Measurements from ENCODE around the gene NRXN3.

NRXN3 gene

DNA sequence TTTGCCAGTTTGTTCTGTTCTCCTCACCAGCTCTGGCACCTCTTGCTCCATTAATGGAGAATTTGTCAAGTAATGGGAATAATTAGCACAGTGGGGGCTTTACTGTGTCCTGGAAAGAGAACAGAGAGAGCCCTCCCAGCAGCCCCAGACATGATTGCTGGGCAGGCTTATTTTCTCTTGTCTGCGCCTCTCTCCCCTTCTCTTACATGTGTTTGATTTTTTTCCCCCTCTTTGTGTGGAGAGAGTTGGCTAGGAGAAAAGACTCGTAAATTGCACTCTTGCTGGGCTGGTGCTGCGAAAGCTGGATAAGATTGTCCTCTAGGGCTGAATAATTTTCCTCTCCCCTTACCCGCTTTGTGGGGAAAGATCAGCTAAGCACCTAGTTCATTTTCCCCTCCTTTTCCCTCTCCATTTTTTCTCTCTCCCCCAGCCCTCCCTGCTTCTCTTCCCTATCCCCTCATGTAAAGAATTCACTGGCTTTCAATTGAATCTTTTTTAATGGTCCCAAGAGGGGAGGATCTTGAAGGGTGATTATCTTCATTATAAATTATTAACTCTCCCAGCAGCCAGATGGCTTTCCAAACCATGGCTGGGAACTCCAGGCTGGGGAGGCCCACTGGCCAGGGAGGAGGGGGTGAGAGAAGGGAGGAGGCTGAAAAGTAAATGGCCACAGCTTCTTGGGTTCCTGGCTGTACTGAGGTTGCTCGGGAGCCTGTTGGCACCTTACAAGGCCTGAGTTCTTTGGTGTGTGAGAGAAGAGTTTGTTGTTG is 62.2 kb downstream of the NRXN3 start:
- no peak for DNase-seq (ENCODE audit: low read depth)
- TF ChIP-seq, protein P1, sequence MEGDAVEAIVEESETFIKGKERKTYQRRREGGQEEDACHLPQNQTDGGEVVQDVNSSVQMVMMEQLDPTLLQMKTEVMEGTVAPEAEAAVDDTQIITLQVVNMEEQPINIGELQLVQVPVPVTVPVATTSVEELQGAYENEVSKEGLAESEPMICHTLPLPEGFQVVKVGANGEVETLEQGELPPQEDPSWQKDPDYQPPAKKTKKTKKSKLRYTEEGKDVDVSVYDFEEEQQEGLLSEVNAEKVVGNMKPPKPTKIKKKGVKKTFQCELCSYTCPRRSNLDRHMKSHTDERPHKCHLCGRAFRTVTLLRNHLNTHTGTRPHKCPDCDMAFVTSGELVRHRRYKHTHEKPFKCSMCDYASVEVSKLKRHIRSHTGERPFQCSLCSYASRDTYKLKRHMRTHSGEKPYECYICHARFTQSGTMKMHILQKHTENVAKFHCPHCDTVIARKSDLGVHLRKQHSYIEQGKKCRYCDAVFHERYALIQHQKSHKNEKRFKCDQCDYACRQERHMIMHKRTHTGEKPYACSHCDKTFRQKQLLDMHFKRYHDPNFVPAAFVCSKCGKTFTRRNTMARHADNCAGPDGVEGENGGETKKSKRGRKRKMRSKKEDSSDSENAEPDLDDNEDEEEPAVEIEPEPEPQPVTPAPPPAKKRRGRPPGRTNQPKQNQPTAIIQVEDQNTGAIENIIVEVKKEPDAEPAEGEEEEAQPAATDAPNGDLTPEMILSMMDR (conservative IDR thresholded peaks at IDR 0.05; ENCODE audit: low read length), result no peak
- H3K4me3 ChIP-seq (ENCODE audit: low read length), result no peak overlapping the region

DNA sequence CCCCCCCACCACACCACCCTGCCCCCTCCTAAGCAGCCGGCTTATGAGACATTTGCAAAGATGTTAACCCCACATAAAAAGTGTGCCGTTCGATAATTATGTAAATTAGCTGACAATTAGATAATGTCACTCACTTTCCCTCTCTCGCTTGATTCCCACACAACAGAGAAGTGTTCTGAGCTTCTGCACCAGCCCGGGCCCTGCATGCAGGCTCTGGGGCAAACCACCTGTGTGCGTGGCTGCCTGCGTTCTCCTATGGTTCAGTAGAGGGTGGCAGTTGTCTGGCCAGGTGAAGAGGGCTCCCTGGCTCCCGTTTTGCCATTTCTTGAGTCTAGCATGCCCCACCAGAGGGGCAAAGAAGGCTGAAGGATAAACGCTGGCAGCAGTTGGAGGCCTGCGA is 68.0 kb downstream of the NRXN3 start:
- TF ChIP-seq, protein P1 (conservative IDR thresholded peaks at IDR 0.05; ENCODE audit: low read length), result no peak
- no peak for DNase-seq (ENCODE audit: low read depth)
- no peak overlapping the region for H3K4me3 ChIP-seq (ENCODE audit: low read length)

DNA sequence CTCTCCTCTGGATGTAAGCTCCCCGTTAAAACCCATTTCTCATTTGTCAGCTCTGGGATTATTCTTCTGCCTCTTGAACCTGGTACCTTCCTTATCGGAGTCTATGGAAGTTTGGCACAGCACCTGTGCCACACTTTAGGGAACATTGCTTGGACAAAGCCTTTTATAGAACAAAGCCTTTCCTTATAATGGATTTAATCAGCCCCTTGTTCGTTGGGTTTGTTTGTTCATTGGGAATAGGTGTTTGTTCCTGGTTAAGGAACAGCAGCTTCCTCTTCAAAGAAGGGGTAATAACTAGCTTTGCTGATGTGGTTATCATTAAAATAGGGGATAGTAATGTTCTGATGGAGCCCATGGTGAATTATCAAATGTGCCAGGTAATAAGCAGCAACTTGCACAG is 70.4 kb downstream of the NRXN3 start:
- DNase-seq (ENCODE audit: low read depth), result no peak
- TF ChIP-seq, protein P1 (conservative IDR thresholded peaks at IDR 0.05; ENCODE audit: low read length), result no peak
- no peak overlapping the region for H3K4me3 ChIP-seq (ENCODE audit: low read length)

DNA sequence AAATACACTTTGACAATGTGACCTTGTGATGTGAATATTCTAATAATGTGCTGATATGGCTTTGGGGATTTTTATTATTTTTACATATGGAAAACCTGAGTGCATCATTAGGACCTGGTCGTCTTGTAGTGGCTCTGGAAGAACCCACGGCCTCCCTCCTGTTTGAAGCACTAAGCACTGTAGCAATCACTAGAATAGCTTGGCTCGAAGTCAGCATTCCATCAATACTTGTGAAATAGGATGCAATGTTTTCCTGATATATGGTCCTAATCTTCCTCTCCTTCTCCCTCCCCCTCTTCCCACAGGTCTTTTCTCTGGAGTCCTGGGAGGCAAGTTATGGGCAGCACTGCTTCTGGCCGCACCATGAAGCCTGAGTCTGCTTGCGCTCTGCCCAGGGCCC is 71.9 kb downstream of the NRXN3 start:
- no peak for DNase-seq (ENCODE audit: low read depth)
- TF ChIP-seq, protein P1 (conservative IDR thresholded peaks at IDR 0.05; ENCODE audit: low read length), result no peak
- H3K4me3 ChIP-seq (ENCODE audit: low read length), result no peak overlapping the region

DNA sequence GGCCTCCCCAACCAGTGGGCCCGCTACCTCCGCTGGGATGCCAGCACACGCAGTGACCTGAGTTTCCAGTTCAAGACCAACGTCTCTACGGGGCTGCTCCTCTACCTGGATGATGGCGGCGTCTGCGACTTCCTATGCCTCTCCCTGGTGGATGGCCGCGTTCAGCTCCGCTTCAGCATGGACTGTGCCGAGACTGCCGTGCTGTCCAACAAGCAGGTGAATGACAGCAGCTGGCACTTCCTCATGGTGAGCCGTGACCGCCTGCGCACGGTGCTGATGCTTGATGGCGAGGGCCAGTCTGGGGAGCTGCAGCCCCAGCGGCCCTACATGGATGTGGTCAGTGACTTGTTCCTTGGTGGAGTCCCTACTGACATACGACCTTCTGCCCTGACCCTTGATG is 73.0 kb downstream of the NRXN3 start:
- no peak overlapping the region for H3K4me3 ChIP-seq (ENCODE audit: low read length)
- DNase-seq (ENCODE audit: low read depth), result no peak
- TF ChIP-seq, protein P1 (conservative IDR thresholded peaks at IDR 0.05; ENCODE audit: low read length), result no peak

DNA sequence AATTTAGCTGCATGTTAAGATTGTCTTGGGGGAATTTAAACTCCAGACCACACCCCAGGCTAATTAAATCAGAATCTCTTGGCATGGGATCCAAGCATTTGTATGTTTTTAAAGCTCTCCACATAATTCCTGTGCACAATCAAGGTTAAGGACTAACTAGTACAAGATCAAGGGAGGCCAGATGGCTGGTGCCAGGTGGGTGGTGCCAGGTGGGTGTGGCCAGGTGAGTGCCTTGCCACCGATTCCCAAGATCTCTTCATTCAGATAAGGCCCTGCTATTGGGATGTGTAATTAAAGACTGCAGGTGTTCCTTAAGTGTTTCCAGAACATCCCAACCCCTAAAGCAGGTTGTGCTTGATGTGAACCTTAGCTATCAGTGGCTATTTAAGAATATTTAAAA is 75.1 kb downstream of the NRXN3 start:
- TF ChIP-seq, protein P1 (conservative IDR thresholded peaks at IDR 0.05; ENCODE audit: low read length), result no peak
- no peak overlapping the region for H3K4me3 ChIP-seq (ENCODE audit: low read length)
- no peak for DNase-seq (ENCODE audit: low read depth)

DNA sequence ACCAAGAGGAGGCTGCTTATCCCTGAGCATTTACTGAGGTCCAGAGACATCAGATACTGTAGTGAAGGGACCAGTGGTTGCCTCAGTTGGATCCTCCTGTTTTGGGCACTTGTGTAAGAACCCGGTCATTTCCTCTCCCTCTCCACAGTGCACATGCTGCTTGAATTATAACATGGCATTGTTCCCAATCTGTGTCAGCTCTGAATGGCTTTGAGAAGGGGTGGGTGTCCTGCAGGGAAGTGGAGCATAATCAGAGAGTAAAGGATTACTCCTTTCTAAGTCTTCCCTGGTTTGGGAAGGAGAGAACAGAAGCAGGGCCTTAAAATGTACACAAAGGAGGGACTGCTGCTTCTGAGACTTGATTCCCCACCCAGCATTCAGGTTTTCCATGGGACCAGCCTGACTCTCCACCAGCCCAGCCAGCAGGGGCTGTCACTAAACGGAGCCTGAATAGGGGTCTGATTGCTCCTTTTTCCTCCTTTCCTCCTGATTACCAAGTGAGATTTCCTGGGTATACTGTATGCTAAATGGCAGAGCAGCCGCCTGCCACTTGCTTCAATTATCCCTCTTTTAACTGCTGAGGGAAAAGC is 78.4 kb downstream of the NRXN3 start:
- no peak overlapping the region for H3K4me3 ChIP-seq (ENCODE audit: low read length)
- TF ChIP-seq, protein P1 (conservative IDR thresholded peaks at IDR 0.05; ENCODE audit: low read length), result no peak
- peak; percentile 4 for DNase-seq (ENCODE audit: low read depth)
